HepG2 (cell line): Measurements from ENCODE around the gene ZDHHC7. TPM values are rescaled to one million over a fixed set of nuclear protein-coding genes. Genes with fewer than 3 reads are reported as not detected.

Experiments used
- ARID2 ChIP-seq: sonication (generic); formaldehyde crosslinking; IDR thresholded peaks from 2 replicates; pipeline ENCODE4 v1.8.1; 2022; ENCODE audit warnings: mild to moderate bottlenecking, missing genetic modification reagents, borderline replicate concordance
- BATF2 ChIP-seq: sonication (generic); formaldehyde crosslinking; IDR thresholded peaks from 2 replicates; pipeline ENCODE4 v1.8.0; 2022; ENCODE audit warnings: mild to moderate bottlenecking, missing genetic modification reagents, moderate library complexity
- BHLHE40 ChIP-seq: IDR thresholded peaks from 2 replicates; pipeline ENCODE4 v1.6.1; 2011; ENCODE audit warnings: low read length, improper control_type of control experiment
- KAT7 ChIP-seq: IDR thresholded peaks from 2 replicates; pipeline ENCODE4 v1.6.1; 2018; ENCODE audit warnings: borderline replicate concordance, missing compliant biosample characterization
- KDM4B ChIP-seq: sonication (generic); formaldehyde crosslinking; IDR thresholded peaks from 2 replicates; pipeline ENCODE4 v1.4.0; 2020; ENCODE audit warnings: missing genetic modification reagents
- TSC22D2 ChIP-seq: sonication (generic); formaldehyde crosslinking; IDR thresholded peaks from 2 replicates; pipeline ENCODE4 v1.5.1; 2020; ENCODE audit warnings: missing genetic modification reagents, mild to moderate bottlenecking, borderline replicate concordance
- ZNF143 ChIP-seq: sonication (generic); formaldehyde crosslinking; IDR thresholded peaks from 2 replicates; pipeline ENCODE4 v1.4.0; 2020; ENCODE audit warnings: missing genetic modification reagents
- ZNF335 ChIP-seq: sonication (generic); formaldehyde crosslinking; IDR thresholded peaks from 2 replicates; pipeline ENCODE4 v1.4.0; 2020; ENCODE audit warnings: missing genetic modification reagents
- ZNF33B ChIP-seq: sonication (generic); formaldehyde crosslinking; IDR thresholded peaks from 2 replicates; pipeline ENCODE4 v1.5.1; 2020; ENCODE audit warnings: mild to moderate bottlenecking, missing genetic modification reagents
- ZNF563 ChIP-seq: sonication (generic); formaldehyde crosslinking; IDR thresholded peaks from 2 replicates; pipeline ENCODE4 v1.8.0; 2022; ENCODE audit warnings: mild to moderate bottlenecking, moderate library complexity, missing genetic modification reagents
- ZSCAN21 ChIP-seq: sonication (generic); formaldehyde crosslinking; IDR thresholded peaks from 2 replicates; pipeline ENCODE4 v1.8.0; 2022; ENCODE audit warnings: mild to moderate bottlenecking, missing genetic modification reagents, moderate library complexity, borderline replicate concordance
- polyA plus RNA-seq, 8 experiments: library from polyadenylated mRNA; depleted of rRNA in 3 of 8; stranded (reverse) in 7 of 8; unstranded in 1 of 8; fragments of >200 nt; fragmentation: Illumina TruSeq in 4 of 8; extraction: Trizol in 4 of 8; gene quantifications; 2 replicates each; pipeline versions ENCODE4 v1.2.1 to v1.2.3, GENCODE V29; 2011 to 2016; ENCODE audit warnings: low read depth in 4 of 8, missing spikeins in 1 of 8, mixed read lengths in 1 of 8; ENCODE audit not compliant: insufficient read depth in 1 of 8
- total RNA-seq, 5 experiments: library from RNA; depleted of rRNA; stranded (reverse); fragments of >200 nt; fragmentation: Illumina TruSeq; extraction: Trizol; gene quantifications; 2 replicates each; pipeline ENCODE4 v1.2.3, GENCODE V29; 2016; ENCODE audit warnings: low read depth in 1 of 5
- TF ChIP-seq, protein P1 (sequence below), 2 experiments: fragments of 450-650 bp in 1 of 2; sonication (generic) in 1 of 2; formaldehyde crosslinking in 1 of 2; IDR thresholded peaks; 2 replicates each; pipeline versions ENCODE4 v1.6.1 to v1.8.0; 2016 to 2022; ENCODE audit warnings: antibody characterized with exemption in 1 of 2, mild to moderate bottlenecking in 1 of 2, missing genetic modification reagents in 1 of 2
- TF ChIP-seq, protein P2 (sequence below): IDR thresholded peaks from 2 replicates; pipeline ENCODE4 v1.6.1; 2012; ENCODE audit warnings: low read length, improper control_type of control experiment

Gene ZDHHC7
- total and polyA plus RNA-seq, 2 of the 13 experiments (the other 11 are each of a cell fraction or from before 2014, with no cell fraction given) = 46.8 to 67.6 TPM

DNA sequence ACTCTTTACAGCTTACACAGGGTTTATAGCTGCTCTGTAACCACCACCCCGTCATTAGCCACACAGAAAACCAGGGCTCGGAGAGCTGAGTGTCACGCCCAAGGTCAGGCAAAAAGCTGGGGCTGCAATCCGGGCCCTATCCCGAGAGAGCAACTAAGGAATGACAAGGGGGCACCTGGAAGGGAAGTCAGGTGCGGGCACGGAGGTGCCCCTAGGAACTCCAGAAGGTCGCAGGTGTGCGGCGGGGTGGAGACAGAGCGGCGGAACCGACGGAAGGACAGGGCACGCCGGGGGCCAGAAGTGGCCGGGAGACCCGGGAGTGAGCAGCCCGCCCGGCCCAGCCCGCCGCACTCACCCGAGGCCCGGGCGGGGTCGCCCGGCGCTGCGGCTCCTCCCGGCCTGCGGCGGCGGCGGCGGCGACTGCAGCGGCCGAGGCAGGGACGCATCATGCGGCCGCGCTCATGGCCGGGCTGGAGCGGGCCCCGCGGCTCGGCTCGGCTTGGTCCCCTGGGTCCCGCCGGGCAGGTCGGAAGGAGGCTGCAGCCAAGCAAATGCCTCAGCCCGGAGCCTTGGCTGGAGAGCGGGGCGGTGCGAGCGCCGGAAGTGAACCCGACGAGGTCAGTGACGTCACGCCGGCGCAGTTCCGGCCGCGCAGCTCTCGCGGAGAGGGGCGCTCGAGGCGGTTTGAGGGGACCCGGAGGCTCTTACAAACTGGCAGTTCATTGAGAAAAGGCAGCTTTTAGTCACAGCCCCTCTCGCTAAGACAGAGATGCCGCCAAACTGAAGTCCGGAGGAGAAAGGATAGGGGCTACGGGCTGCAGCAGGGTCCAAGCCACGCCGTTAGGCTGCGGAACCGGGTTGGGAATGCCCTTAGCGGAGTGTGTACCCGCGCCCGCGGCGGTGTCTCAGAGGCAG is at the start of gene ZDHHC7 (continued):
- TF ChIP-seq, protein P1, sequence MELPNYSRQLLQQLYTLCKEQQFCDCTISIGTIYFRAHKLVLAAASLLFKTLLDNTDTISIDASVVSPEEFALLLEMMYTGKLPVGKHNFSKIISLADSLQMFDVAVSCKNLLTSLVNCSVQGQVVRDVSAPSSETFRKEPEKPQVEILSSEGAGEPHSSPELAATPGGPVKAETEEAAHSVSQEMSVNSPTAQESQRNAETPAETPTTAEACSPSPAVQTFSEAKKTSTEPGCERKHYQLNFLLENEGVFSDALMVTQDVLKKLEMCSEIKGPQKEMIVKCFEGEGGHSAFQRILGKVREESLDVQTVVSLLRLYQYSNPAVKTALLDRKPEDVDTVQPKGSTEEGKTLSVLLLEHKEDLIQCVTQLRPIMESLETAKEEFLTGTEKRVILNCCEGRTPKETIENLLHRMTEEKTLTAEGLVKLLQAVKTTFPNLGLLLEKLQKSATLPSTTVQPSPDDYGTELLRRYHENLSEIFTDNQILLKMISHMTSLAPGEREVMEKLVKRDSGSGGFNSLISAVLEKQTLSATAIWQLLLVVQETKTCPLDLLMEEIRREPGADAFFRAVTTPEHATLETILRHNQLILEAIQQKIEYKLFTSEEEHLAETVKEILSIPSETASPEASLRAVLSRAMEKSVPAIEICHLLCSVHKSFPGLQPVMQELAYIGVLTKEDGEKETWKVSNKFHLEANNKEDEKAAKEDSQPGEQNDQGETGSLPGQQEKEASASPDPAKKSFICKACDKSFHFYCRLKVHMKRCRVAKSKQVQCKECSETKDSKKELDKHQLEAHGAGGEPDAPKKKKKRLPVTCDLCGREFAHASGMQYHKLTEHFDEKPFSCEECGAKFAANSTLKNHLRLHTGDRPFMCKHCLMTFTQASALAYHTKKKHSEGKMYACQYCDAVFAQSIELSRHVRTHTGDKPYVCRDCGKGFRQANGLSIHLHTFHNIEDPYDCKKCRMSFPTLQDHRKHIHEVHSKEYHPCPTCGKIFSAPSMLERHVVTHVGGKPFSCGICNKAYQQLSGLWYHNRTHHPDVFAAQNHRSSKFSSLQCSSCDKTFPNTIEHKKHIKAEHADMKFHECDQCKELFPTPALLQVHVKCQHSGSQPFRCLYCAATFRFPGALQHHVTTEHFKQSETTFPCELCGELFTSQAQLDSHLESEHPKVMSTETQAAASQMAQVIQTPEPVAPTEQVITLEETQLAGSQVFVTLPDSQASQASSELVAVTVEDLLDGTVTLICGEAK (IDR thresholded peaks at IDR 0.05) = peak; percentile 67; the same call in 1 of the 2 replicates
- TF ChIP-seq, protein P1 (CRISPR knock-in tag; IDR thresholded peaks at IDR 0.05) = peak; percentile 67
- TF ChIP-seq ZNF335 (CRISPR knock-in tag) (peak; percentile 86; the same call in 1 of the 2 replicates), ARID2 (CRISPR knock-in tag) (peak; percentile 84; the same call in 1 of the 2 replicates), ZSCAN21 (CRISPR knock-in tag) (peak; percentile 65), ZNF563 (CRISPR knock-in tag) (no peak; the same call in none of the 2 replicates), BATF2 (CRISPR knock-in tag) (no peak), KDM4B (CRISPR knock-in tag) (no peak; the same call in 1 of the 2 replicates), ZNF33B (CRISPR knock-in tag) (0 out of 2 replicates have a peak, but pooled peaks have one; percentile 66), TSC22D2 (CRISPR knock-in tag) (peak; percentile 35; the same call in 1 of the 2 replicates), BHLHE40 (no peak), KAT7 (CRISPR knock-in tag) (peak; percentile 94), ZNF143 (peak; percentile 45)
- TF ChIP-seq, protein P2, sequence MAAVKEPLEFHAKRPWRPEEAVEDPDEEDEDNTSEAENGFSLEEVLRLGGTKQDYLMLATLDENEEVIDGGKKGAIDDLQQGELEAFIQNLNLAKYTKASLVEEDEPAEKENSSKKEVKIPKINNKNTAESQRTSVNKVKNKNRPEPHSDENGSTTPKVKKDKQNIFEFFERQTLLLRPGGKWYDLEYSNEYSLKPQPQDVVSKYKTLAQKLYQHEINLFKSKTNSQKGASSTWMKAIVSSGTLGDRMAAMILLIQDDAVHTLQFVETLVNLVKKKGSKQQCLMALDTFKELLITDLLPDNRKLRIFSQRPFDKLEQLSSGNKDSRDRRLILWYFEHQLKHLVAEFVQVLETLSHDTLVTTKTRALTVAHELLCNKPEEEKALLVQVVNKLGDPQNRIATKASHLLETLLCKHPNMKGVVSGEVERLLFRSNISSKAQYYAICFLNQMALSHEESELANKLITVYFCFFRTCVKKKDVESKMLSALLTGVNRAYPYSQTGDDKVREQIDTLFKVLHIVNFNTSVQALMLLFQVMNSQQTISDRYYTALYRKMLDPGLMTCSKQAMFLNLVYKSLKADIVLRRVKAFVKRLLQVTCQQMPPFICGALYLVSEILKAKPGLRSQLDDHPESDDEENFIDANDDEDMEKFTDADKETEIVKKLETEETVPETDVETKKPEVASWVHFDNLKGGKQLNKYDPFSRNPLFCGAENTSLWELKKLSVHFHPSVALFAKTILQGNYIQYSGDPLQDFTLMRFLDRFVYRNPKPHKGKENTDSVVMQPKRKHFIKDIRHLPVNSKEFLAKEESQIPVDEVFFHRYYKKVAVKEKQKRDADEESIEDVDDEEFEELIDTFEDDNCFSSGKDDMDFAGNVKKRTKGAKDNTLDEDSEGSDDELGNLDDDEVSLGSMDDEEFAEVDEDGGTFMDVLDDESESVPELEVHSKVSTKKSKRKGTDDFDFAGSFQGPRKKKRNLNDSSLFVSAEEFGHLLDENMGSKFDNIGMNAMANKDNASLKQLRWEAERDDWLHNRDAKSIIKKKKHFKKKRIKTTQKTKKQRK = no peak
